Urothelium cell line (cell line): ENCODE data around the gene MEF2C.

Experiments
- DNase-seq: peaks from one replicate; pipeline ENCODE4 v3.0.0; 2011; ENCODE audit warnings: low spot score, mixed read lengths
- FAIRE-seq: peaks from 2 replicates; lab custom pipeline; 2011; peaks lifted over from hg19 to GRCh38; lab: Jason Lieb, UNC

Gene MEF2C

GRCh38 chr5:88769165-88769564 lies 113.8 kb downstream of the MEF2C start:
- FAIRE-seq, result no peak
- no peak for DNase-seq

GRCh38 chr5:88768411-88768810 lies 114.6 kb downstream of the MEF2C start:
- no peak for DNase-seq
- FAIRE-seq, result no peak

- FAIRE-seq (no peak), DNase-seq (no peak)
These were observed 117.2 kb downstream of the MEF2C start for GRCh38 chr5:88765798-88766197.

DNA sequence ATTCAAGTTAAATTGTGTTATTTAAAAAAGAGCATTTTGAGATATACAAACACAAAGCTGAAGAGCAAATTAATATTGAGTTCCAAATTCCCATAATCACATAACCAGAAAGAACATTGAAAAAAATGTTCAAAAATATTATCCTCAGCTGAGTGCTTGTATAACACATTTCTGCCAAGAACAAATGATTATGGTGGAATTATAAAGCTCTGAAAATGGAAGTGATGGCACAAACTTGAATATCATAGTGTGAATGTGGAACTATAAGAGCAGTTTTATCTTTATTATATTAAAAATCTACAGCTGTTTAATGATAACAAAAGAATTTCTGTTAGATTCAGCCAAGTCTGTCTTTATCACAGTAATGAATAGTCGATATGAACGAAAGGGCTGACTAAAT lies 117.8 kb downstream of the MEF2C start:
- FAIRE-seq, result no peak
- DNase-seq, result no peak

GRCh38 chr5:88761939-88762338 lies 121.0 kb downstream of the MEF2C start:
- DNase-seq (no peak), FAIRE-seq (no peak)

DNA sequence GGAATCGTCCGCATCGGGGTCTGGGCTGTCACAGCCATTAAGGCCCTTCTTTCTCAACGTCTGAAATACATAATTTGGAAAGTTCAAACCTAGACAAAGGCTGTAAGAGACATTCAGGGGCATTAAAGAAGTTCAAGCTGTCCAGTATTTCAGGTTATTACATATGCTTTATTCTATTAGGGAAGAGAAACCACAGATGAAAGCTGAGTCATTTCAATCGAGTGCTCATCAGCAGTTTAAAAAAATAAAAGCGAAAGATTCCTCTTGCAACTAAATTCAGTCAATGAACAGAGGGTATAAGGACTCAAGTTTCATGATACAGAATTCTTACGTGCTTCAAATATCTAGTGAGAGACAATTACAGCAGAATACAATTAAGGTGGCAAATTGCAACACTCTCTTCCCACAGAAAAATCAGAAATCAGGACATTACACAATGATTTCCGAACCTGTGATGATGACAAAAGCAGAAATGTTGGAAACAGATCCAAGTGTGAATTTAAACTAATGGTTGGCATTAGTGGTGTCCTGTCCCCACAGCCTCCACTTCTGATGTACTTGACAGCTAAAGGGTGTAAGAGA lies 121.6 kb downstream of the MEF2C start:
- FAIRE-seq, result no peak
- DNase-seq, result no peak

DNA sequence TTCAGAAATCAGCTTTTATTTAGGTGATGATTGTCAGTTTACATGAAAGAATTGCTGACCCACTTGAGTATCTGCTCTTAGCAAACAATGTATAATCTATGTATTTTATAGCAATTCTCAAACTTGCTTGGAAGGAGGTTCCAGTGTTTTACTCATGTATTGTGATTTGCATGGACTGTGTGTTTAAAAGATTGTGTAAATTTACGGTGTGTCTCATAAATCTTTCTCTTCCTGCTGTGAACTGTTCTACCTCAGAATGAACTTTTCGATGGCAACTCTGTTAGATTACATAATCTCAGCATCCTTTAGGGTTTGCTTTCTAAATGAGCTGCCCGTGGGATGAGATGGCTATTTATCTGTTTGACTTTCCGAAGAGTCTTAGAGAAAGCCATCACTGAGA lies 122.5 kb downstream of the MEF2C start:
- FAIRE-seq (no peak), DNase-seq (no peak)

DNA sequence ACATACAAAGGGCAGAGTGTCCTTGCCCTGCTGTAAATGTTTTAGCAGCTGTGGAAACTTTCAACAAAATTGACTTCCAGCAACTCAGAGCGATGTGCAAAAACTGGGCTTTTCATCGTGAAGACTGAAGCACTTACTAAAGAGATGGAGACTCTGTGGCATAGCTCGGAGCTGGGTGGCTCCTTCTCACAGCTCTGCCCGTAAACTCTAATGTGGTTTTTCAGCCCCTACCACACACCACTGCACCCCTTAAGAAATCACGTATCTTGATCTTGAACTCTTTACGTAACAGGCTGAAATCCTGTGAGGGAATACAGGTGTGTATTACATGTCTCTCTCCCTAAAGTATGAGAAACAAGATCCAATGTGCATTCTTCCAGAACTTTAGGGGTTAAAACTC lies 124.4 kb downstream of the MEF2C start:
- DNase-seq (no peak), FAIRE-seq (no peak)

DNA sequence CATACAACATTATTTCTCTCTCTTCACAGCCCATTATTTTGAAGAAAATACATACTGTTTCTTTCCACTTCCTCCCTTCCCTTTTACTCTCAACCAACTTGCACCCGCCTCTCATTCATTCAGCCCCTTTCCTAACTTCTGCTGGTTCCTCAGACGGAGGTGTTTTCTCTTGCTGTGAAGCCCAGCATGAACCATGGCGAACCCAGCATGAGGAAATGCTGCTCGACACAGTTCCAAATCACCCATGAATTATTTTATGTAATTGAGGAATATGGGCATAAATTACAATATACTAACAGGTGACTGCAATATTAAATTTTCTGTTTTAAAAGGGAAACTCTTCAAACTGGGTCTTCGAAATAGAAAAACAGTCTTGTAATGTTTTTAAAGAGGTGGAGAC lies 124.8 kb downstream of the MEF2C start:
- no peak for DNase-seq
- FAIRE-seq, result no peak

- no peak for FAIRE-seq
- no peak for DNase-seq
These were observed 126.0 kb downstream of the MEF2C start for GRCh38 chr5:88756953-88757352.

- FAIRE-seq (no peak), DNase-seq (no peak)
These were observed 134.3 kb downstream of the MEF2C start for GRCh38 chr5:88748666-88749065.

GRCh38 chr5:88746438-88746882 lies 136.5 kb downstream of the MEF2C start:
- DNase-seq, result no peak
- no peak for FAIRE-seq

GRCh38 chr5:88745093-88745696 lies 137.8 kb downstream of the MEF2C start:
- FAIRE-seq (no peak), DNase-seq (no peak)

DNA sequence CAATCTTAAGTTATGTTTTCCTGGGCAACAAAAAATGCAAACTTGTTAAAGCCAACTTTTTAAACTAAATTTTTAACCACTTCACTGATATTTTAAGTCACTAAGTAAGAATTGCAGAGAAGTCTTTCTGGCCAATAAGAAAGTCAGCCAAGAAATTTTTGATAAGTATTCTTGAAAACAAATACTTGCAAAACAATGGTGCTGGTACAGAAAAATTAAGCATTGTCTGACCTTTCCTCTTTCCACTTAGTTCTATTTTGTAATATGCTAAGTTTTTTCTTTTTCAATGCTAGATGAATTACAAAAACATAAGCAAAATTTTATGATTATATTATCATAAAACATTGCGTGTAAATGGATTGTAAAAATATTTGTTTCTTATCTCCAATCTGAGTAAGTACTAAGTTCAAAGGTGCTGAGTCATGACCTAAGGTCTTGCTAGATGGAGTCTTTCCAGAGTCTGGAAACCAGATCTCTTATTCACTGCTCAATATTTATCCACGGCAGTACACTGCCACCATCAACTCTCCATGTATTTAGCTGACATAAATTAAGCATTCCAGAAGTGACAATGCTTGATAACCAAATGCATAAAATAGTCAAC lies 139.7 kb downstream of the MEF2C start:
- DNase-seq, result no peak
- no peak for FAIRE-seq

DNA sequence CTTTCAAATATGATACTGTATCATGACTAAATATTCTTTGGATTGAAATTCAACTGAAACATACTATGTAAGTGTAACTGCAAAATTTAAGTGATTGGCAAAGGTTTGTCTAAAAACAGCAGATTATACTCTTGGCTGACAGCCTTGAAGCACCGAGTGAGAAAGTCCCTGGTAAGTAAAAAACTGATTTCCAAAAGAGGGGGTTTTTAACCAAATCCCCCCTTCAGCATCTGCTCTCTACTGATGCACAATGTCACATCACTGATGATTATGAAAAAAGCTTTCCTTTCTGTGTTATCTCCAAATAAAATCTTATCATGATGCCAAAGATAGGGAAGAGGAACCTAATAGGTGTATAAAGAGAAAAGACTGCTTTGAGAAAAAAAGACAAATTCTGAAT lies 141.0 kb downstream of the MEF2C start:
- FAIRE-seq, result no peak
- DNase-seq, result no peak

- DNase-seq (no peak), FAIRE-seq (no peak)
These were observed 142.3 kb downstream of the MEF2C start for GRCh38 chr5:88740604-88741185.

- DNase-seq (no peak), FAIRE-seq (no peak)
These were observed 146.5 kb downstream of the MEF2C start for GRCh38 chr5:88736494-88736893.

GRCh38 chr5:88734983-88735382 lies 148.0 kb downstream of the MEF2C start:
- no peak for DNase-seq

DNA sequence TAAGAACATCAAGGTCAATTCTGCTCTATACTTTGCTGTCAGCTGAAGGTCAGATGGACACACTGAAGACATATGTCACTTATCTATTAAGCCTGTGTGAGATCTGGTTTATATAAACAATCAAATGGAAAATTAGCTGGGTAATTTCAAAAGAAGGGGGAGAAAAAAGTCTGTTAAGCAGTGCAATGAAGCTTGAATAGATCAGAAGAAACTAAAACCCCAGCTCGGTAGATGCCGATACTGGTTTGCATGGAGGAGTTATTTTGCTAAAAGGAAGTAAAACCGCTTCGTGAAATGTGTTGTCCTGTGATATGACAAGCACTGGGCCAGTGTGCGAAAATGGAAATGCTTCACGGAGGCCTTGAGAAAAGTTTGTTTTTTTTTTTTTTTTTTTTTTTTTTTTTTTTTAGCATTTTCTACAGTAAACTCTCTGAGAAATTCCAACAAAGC lies 148.8 kb downstream of the MEF2C start:
- no peak for DNase-seq
- FAIRE-seq, result no peak

More at GRCh38 chr5:88734983-88735382, 148.0 kb downstream of the MEF2C start:
- FAIRE-seq, result no peak

DNA sequence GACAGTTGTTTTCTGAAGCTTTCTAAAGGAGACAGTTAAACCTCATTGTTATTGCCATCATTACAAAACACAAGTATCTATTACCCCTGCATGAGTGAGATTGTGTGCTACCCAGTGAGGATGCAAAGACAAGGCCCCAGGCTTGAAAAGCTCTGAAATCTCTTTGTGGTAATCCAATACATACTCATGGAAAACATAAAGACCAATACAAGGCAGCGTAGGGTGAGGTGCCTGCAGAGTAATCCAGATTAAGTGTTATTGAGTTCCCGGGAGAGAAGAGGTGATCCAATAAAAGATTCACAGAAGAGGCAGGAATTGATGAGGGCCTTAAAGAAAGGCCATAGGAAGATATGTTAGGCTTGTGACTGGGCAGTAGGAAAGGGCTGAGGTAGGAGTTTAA lies 150.1 kb downstream of the MEF2C start:
- FAIRE-seq (no peak), DNase-seq (no peak)

- DNase-seq, result no peak
- no peak for FAIRE-seq
These were observed 150.8 kb downstream of the MEF2C start for GRCh38 chr5:88732181-88732633.

GRCh38 chr5:88729829-88730182 lies 153.2 kb downstream of the MEF2C start:
- no peak for DNase-seq
- FAIRE-seq, result no peak
